ENCODE results near the gene TNS3. TPM values are rescaled to one million over a fixed set of nuclear protein-coding genes. Genes with fewer than 3 reads are reported as not detected.

The TNS3 gene
- total RNA-seq, 1 donor from 2014 or later = 120 TPM

GRCh38 chr7:47376991-47377616 lies 204.8 kb downstream of the TNS3 start:
- Mint-ChIP-seq H3K4me3 (ENCODE audit: low read depth) (no peak overlapping the region), H3K4me1 (ENCODE audit: low read depth) (peaks cover 26% of the 10 kb centered on the region), H3K36me3 (ENCODE audit: insufficient read depth) (peaks cover 11% of the 10 kb centered on the region), H3K9me3 (ENCODE audit: low read depth) (no peaks in the 10 kb centered on the region), H3K27me3 (no peaks in the 10 kb centered on the region), H3K27ac (peak overlapping the region; percentile 44)
- no peak for DNase-seq (ENCODE audit: low spot score, unreplicated experiment)
- TF ChIP-seq CTCF (IDR thresholded peaks at IDR 0.05; ENCODE audit: unreplicated experiment) = no peak

GRCh38 chr7:47375121-47375938 lies 206.6 kb downstream of the TNS3 start:
- peaks cover 11% of the 10 kb centered on the region for H3K36me3 Mint-ChIP-seq (ENCODE audit: insufficient read depth)
- H3K4me1 Mint-ChIP-seq (ENCODE audit: low read depth) = peaks cover 10% of the 10 kb centered on the region
- H3K27me3 Mint-ChIP-seq = no peaks in the 10 kb centered on the region
- TF ChIP-seq CTCF (IDR thresholded peaks at IDR 0.05; ENCODE audit: unreplicated experiment) = no peak
- H3K27ac Mint-ChIP-seq = no peak overlapping the region
- H3K4me3 Mint-ChIP-seq (ENCODE audit: low read depth) = no peak overlapping the region
- no peak for DNase-seq (ENCODE audit: low spot score, unreplicated experiment)
- no peaks in the 10 kb centered on the region for H3K9me3 Mint-ChIP-seq (ENCODE audit: low read depth)

GRCh38 chr7:47374538-47374937 lies 207.4 kb downstream of the TNS3 start:
- no peak for DNase-seq (ENCODE audit: low spot score, unreplicated experiment)
- Mint-ChIP-seq H3K9me3 (ENCODE audit: low read depth) (no peaks in the 10 kb centered on the region), H3K4me1 (ENCODE audit: low read depth) (peaks cover 7% of the 10 kb centered on the region), H3K27ac (no peak overlapping the region), H3K4me3 (ENCODE audit: low read depth) (no peak overlapping the region), H3K36me3 (ENCODE audit: insufficient read depth) (peaks cover 12% of the 10 kb centered on the region), H3K27me3 (no peaks in the 10 kb centered on the region)
- TF ChIP-seq CTCF (IDR thresholded peaks at IDR 0.05; ENCODE audit: unreplicated experiment) = no peak

- Mint-ChIP-seq H3K9me3 (ENCODE audit: low read depth) (no peaks in the 10 kb centered on the region), H3K4me1 (ENCODE audit: low read depth) (peaks cover 6% of the 10 kb centered on the region), H3K36me3 (ENCODE audit: insufficient read depth) (peaks cover 15% of the 10 kb centered on the region), H3K4me3 (ENCODE audit: low read depth) (no peak overlapping the region), H3K27ac (no peak overlapping the region), H3K27me3 (no peaks in the 10 kb centered on the region)
- TF ChIP-seq CTCF (IDR thresholded peaks at IDR 0.05; ENCODE audit: unreplicated experiment) = no peak
- DNase-seq (ENCODE audit: low spot score, unreplicated experiment) = no peak
Observed at GRCh38 chr7:47373871-47374451, 207.9 kb downstream of the TNS3 start.

- Mint-ChIP-seq H3K27me3 (no peaks in the 10 kb centered on the region), H3K27ac (no peak overlapping the region), H3K4me1 (ENCODE audit: low read depth) (peaks cover 4% of the 10 kb centered on the region), H3K9me3 (ENCODE audit: low read depth) (no peaks in the 10 kb centered on the region), H3K4me3 (ENCODE audit: low read depth) (no peak overlapping the region), H3K36me3 (ENCODE audit: insufficient read depth) (peaks cover 17% of the 10 kb centered on the region)
- no peak for DNase-seq (ENCODE audit: low spot score, unreplicated experiment)
- TF ChIP-seq CTCF (IDR thresholded peaks at IDR 0.05; ENCODE audit: unreplicated experiment) = no peak
Observed at GRCh38 chr7:47371733-47372368, 210.1 kb downstream of the TNS3 start.

Measured in progenitor cell of endocrine pancreas (in vitro differentiated cells).